ENCODE data around the gene HSPA14.
"Not testable (repeated sequence)": the region's sequence is repeated elsewhere in the genome, so short reads cannot be mapped to it uniquely, and the experiment has no call there.

Gene HSPA14

DNA sequence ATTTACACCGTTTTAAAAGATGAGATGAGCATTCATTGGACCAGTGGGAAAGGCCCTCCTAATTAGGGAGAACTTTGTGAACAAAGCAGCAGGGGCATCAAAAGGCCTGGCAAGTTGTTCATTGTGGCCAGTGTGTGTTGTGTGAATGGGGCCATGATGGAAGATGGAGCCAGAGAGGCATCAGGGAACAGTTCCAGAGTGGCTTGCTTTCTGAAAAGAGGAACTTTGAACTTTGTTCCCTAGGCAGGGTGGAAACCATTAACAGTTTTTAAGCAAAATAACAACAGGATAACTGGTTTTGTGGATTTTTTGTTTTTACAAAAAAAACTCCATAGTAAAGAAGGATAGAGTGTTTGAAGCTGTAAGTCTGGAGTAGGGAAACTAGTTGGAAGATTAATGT, 53.0 kb downstream of the HSPA14 start:
- no peak for DNase-seq

DNA sequence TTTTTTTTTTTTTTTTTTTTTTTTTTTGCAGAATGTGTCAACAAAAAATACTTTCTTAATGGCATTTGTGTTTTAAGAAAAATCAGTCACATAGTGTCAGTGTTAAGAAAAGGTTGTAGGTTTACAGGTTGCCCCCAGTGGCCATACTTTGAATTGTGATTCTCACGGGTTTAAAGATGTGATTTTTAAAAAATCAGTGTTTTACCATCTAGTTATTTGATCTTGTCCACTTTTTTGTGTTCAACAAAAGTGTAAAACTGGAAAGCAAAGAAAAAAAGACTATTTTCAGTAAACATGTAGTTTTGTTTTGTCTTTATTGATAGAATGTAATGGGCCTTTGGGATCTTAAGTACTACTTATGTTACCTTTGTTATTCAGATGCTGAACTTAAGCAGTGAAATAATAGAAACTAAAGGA, 66.2 kb downstream of the HSPA14 start:
- DNase-seq: no peak

DNA sequence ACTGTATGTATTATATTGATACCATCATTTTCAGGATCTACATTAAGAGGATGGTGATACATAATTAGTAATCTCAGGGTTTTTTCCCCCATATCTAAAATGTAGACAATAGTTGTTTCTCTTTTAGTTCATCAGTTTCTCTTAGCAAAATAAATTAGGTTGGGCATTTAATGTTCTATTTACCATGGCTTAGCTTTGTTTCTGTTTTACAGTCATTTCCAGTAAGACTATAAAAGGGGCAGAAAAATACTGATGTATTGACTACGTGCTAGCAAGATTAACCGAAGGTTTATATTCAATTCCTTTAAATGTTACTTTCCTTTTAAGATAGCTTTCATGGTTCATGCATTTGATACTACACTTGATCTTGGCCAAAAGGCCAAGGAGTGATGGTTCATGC, 66.8 kb downstream of the HSPA14 start:
- DNase-seq: no peak

DNA sequence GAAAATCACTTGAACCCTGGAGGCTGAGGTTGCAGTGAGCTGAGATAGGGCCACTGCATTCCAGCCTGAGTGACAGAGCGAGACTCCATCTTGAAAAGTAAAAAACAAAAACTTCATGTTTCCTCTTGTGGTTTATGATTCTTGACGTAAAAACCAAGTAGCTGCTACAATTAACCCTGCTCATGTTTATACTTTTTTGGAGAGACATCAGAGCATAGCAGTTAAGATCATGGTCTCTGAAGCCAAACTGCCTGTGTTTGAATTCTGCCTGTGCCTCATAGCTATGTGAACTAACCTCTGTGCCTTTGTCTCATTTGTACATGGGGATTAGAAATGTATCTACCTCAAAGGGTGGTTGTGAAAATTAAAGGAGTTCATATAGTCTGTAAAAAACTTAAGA, 67.8 kb downstream of the HSPA14 start:
- no peak for DNase-seq

GRCh38 chr10:14906765-14907164, 68.7 kb downstream of the HSPA14 start:
- no peak for DNase-seq

GRCh38 chr10:14907591-14907990, 69.5 kb downstream of the HSPA14 start:
- not testable (repeated sequence) for DNase-seq

DNA sequence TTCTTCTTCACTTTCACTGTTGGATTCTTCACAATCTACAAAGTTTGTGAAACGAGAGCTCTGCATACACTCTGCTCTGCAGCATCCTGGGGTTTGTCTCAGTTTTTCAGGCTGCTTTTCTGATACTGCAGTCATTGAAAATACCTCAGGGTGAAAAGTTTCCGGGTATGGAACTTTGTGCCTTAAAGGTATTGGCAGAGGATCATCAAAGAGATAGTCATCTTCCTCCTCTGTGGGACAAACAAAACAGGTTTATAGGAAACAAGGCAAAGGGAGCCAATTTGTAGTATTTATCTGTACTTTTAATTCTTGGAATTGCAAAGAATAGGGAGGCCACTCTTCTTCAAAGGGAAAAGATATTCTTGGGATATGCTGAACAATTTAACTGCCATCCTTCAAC, 71.0 kb downstream of the HSPA14 start:
- DNase-seq: no peak

- no peak for DNase-seq
Measured at GRCh38 chr10:14910953-14911352, 72.8 kb downstream of the HSPA14 start.

DNA sequence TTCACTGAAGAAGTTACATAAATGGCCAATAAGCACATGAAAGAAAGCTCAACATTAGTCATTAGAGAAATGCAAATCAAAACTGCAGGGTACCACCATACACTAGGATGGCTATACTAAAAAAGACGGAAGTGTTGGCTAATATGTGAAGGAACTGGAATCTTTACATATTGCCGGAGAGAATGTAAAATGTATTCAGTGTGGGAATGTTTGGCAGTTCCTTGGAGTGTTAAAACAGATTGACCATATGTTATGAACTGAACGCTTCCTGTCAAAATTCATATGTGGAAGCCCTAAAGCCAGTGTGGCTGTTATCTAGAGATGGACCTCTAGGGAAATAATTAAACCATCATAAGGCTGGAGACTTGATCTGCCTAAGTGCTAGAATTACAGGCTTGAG, 73.7 kb downstream of the HSPA14 start:
- no peak for DNase-seq

GRCh38 chr10:14916600-14916999, 78.5 kb downstream of the HSPA14 start:
- DNase-seq: no peak

DNA sequence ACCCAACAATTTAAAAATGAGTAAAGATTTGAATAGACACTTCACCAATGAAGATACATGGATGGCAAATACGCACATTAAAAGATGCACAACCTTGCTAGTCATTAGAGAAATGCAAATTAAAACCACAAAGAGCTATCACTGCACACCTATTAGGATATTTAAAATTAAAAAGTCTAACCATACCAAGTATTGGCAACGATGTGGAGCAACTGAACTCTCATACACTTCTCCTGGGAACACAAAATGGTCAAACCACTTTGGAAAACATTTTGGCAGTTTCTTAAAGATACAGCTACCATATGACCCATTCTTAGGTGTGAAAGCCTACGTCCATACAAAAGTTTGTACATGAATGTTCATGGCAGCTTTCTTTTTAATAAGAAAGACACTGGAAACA, 79.7 kb downstream of the HSPA14 start:
- no peak for DNase-seq

GRCh38 chr10:14918964-14919363, 80.9 kb downstream of the HSPA14 start:
- no peak for DNase-seq
